HG03097 (cell line): ENCODE data around the gene LRP1B.
"Not testable (repeated sequence)": the region's sequence is repeated elsewhere in the genome, so short reads cannot be mapped to it uniquely, and the experiment has no call there.

Experiments
- ATAC-seq: cut with Tn5 transposase; IDR thresholded peaks from one replicate; pipeline ENCODE4 v1.9.1; 2021; ENCODE audit not compliant: unreplicated experiment, low FRiP score

The LRP1B gene

GRCh38 chr2:140451324-140451723 lies 1679.5 kb downstream of the LRP1B start:
- no peak for ATAC-seq

DNA sequence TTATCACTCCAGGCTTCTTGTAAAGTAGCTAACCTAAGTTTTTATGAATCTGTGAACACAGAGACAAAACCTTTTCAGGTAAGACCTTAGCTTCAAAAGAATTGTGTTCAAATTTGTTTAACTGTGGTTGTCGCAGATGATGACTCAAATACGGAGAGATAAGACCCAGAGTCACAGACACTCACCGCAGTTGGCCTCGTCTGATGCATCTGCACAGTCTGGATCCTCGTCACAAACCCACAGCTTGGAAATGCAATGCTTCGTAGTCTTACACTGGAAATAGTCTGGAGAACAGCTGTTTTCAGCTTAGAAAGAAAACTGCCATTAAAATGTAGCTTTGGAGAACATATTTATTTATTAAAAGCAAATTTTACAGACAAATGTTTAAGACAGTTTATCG lies 1688.5 kb downstream of the LRP1B start:
- ATAC-seq: no peak

DNA sequence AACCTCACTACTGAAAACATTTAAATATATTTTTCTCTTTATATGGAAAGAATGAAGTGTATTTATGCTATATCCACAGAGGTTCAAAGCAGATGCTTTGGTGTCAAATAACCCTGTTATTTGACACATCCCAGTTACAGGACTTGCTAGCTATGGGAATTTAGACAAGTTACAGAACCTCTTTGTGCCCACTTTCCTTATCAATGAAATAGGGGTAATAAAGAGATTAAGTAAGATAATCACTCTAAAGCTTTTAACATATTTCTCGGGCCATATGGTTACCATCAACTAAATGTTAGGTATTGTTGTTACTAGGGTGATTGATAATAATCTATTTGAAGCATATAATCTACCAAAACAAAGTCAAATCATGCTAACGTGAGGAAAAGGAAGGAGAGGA lies 1690.0 kb downstream of the LRP1B start:
- no peak for ATAC-seq

DNA sequence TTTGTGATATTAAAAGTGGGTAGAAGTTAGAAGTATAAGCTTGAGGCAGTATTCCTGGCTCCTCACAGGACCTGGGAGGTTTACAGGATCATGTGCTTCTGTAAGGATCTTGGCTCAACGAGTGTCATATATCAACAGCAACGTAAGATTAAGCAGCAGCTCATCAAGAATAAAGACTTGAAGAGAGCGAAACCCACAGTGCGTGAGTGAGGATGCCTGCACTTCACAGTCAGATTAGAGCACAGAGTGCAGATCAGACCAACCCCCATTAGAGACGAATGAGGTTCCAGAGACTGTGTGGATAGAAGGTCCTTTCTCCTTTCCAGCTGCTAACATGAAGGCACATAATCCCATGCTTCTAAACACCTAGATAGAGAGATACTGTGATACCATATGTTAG lies 1693.9 kb downstream of the LRP1B start:
- ATAC-seq: no peak

DNA sequence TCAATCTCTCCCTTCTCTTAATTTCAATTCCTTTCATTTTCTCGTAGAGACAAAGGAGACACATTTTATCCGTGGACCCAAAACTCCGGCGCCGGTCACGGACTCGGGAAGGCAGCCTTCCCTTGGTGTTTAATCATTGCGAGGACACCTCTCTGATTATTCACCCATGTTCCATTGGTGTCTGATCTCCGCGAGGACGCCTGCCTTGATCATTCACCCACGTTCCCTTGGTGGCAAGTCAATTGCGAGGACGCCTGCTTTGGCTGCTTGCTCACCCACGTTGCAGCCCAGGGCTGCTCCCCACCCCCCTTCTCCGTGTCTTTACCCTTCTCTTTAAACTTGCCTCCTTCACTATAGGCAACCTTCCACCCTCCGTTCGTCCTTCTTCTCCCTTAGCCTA lies 1703.8 kb downstream of the LRP1B start:
- not testable (repeated sequence) for ATAC-seq

GRCh38 chr2:140424471-140424870 lies 1706.3 kb downstream of the LRP1B start:
- ATAC-seq: no peak

- no peak for ATAC-seq
Measured at GRCh38 chr2:140422759-140423158, 1708.1 kb downstream of the LRP1B start.

DNA sequence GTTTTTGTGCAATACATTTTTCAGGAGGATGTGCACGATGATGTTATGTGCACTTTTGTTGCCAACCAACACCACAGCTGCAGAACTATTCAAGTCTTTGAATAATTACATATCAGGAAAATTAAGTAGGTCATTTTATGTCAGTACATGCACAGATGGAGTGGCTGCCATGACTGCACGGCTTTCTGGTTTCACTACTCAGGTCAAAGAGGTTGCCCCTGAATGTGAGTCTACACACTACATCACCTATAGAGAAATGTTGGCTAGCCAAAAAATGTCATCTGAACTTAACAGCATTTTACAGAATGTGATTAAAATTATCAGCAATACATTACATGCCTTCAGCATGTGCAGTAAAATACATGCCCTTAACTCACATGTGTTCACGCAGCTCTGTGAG lies 1713.3 kb downstream of the LRP1B start:
- ATAC-seq: no peak

DNA sequence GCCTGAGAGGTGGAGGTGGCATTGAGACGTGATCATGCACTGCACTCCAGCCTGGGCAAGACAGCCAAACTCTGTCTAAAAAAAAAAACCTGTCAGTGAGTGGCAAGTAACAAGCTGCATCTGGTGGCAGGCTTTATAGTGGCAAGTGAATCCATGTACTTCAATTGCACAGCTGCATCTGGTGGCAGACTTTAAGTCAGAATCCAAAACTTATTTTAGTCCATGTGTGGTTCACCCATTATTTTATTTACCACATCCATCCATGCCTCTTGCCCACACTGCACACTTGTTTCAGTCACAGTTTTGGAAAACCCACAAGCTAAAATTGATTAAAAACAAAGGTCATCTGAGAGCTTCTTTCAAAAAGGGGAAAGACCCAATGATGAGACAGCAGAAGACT lies 1714.2 kb downstream of the LRP1B start:
- ATAC-seq: no peak

- ATAC-seq: not testable (repeated sequence)
Measured at GRCh38 chr2:140415035-140415434, 1715.8 kb downstream of the LRP1B start.

- no peak for ATAC-seq
Measured at GRCh38 chr2:140410695-140411094, 1720.1 kb downstream of the LRP1B start.

GRCh38 chr2:140401056-140401455 lies 1729.8 kb downstream of the LRP1B start:
- ATAC-seq: no peak

- ATAC-seq: no peak
Measured at GRCh38 chr2:140392824-140393223, 1738.0 kb downstream of the LRP1B start.

DNA sequence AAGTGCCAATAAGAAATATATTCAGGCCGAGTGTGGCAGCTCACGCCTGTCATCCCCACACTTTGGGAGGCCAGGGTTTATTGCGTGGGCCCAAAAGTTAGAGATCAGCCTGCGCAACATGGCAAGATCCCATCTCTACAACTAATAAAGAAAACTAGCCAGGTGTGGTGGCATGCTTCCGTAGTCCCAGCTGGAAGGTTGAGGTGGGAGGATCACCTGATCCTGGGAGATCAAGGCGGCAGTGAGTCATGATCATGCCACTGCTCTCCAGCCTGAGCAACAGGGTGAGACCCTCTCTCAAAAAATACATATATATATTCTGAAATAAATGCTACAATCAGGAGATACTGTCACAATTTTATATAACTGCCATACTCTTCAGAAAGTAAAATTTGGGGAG lies 1745.9 kb downstream of the LRP1B start:
- no peak for ATAC-seq

DNA sequence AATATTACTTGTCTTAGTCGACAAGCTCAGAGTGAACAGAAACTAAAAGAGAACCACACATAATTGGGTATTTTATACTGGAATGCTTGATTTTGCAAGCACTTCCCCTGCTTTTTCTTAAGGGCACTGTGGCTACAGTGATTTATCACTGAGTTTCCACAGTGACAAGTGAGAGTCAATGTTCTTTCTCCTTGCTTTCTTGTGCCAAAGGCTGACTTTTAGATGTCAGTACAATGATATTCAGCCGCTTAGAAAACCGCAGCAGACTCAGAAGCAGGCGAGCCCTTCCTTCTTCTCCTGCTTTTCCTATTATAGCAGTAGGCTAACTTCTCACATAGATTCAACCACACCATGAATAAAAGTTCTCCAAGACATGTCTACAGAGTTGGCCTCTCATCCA lies 1747.0 kb downstream of the LRP1B start:
- no peak for ATAC-seq

- ATAC-seq: no peak
Measured at GRCh38 chr2:140376686-140377085, 1754.1 kb downstream of the LRP1B start.

GRCh38 chr2:140363131-140363530 lies 1767.7 kb downstream of the LRP1B start:
- ATAC-seq: no peak

GRCh38 chr2:140362361-140362760 lies 1768.5 kb downstream of the LRP1B start:
- ATAC-seq: no peak

DNA sequence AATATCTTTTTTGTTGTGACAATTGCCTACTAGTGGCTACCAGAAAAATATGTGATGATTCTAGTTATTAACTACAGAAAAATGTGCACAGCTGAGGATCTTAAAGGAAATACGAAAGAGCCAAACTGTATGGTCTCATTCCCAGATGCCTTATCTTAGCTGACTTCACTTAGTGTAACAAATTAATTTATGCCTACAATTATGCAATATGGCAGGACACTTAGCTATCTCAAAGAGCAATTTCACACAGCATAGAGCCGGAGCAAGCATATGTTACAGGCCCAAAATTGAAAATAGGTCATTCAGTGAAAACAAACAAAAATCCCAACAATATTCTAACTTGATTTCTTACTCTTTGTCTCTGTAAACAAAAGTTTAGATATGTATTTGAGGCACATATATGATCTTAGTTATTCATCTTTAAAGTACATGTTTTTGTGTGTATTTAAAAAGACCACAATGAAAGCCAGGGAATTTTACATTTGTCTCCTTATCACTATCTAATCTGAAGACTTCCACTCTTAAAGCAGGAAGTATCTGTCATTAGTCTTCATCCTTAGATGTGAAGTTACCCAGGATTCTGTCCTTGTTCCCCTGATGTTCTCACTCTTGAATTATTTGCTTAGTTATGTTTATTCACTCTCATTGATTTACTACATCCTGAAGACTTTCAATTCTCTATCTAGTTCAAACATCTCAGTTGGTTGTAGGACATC lies 1771.6 kb downstream of the LRP1B start:
- no peak for ATAC-seq

DNA sequence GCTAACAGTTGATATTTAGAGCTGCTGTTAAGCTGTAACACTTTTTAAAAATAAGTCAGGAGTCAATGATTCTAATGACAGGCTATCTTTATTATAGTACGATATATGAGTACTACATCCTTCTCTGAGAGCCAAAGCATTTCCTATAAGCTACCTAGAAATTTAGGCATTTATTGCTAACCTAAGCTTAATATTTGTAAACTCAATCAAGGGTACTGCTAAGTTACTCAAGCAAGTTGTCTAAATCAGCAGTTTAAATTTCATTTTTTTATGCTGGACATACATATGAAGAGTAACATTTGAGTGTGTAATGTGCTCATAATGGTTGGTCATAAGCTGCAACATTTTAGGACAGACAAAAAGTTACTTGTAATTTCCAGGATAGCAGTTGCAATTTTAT lies 1774.1 kb downstream of the LRP1B start:
- ATAC-seq: no peak

DNA sequence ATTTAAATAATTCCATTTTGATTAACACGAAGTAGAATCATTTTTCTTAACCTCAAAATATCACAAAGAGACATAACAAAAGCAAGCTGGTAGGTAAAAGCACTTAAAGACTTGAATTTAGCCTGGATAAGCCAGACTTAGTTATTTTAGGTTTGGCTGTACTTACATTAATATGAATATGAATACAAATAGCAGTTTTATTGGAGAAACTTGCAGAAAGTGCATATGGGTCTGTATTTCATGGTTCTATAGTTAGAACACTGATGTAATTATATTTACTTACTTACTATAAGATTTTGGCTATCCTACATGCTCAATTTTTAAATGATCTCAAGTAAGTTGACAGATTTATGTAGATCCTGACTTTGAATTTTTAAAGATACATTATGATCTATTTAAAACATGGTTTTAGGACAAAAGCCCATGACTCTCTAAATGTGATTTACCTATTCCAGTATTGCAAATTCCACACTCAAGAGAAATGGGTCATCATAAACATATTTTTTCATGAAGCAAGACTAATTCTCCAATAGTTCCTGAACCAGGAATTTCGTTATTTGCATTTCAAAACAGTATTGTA lies 1775.2 kb downstream of the LRP1B start:
- ATAC-seq: no peak

DNA sequence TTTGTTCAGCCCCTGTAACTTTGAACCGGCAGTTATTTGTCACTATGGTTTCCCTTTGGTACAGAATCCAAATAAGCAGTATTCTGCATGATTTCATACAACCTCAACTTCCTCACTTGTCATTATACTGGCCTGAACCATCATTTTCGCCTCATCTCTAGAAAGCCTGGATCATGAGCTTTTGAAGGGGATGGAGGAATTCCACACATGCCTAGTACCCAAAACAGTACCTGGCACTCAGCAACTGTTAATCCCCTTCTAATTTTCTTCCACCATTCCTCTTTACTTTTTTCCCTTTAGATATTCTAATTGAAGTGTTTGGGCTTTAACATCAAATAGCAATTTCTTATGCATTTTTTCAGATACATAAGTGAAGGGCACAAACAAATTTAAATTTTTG lies 1776.3 kb downstream of the LRP1B start:
- ATAC-seq: no peak

DNA sequence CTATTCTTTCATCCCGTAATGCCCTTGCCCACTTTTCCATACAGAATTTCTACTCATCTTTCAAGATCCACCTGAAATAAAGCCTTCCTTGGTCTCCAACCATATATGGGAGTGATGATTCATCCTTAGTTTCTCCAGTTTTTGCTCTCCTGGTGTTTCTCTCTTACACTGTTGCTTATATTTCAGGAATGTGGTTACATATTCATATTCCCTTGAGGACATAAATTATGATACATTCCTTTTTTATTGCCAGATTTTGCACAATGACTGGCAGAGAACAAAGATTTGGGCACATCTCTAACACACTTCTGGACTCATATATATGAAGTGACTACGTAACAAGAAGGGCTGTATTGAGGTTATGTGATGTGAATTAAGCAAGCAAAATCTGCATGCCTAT lies 1777.3 kb downstream of the LRP1B start:
- no peak for ATAC-seq
